Upper lobe of left lung (tissue), 4 donors: ENCODE results near the gene NIFK.

Experiments
- CTCF ChIP-seq, 6 experiments: fragments of 450-650 bp in 4 of 6; fragments of 200-600 bp in 2 of 6; sonication (generic) in 2 of 6; IDR thresholded peaks; one replicate each; pipeline ENCODE4 v1.5.1; 2016 to 2019; ENCODE audit warnings: antibody characterized with exemption in 6 of 6
- EP300 ChIP-seq, 4 donors: sonication (generic); formaldehyde crosslinking; IDR thresholded peaks; one replicate each; pipeline ENCODE4 v1.5.1; 2017; ENCODE audit warnings: antibody characterized with exemption in 4 of 4, control low read depth in 2 of 4
- POLR2A ChIP-seq, 4 donors: fragments of 450-650 bp; IDR thresholded peaks; one replicate each; pipeline ENCODE4 v1.5.1; 2016 to 2017; ENCODE audit warnings: antibody characterized with exemption in 4 of 4, mild to moderate bottlenecking in 2 of 4
- POLR2AphosphoS5 ChIP-seq, 2 donors: sonication (generic); formaldehyde crosslinking; IDR thresholded peaks; one replicate each; pipeline ENCODE4 v1.5.1; 2017; ENCODE audit warnings: antibody characterized with exemption in 2 of 2

GRCh38 chr2:121705958-121706357 is 30.7 kb downstream of the NIFK start:
- TF ChIP-seq POLR2A (IDR thresholded peaks at IDR 0.05) (no peak), CTCF (IDR thresholded peaks at IDR 0.05) (no peak), POLR2AphosphoS5 (IDR thresholded peaks at IDR 0.05) (no peak), EP300 (IDR thresholded peaks at IDR 0.05) (no peak)
